Ishikawa (cell line): ENCODE results near the gene SSBP3.

ENCODE experiments used
- CEBPB ChIP-seq: IDR thresholded peaks from 2 replicates; pipeline ENCODE4 v1.6.1; 2012
- CREB1 ChIP-seq: IDR thresholded peaks from 2 replicates; pipeline ENCODE4 v1.6.1; 2012; ENCODE audit warnings: low read depth
- EGR1 ChIP-seq: IDR thresholded peaks from 2 replicates; pipeline ENCODE4 v1.6.1; 2012
- NFIC ChIP-seq: IDR thresholded peaks from 2 replicates; pipeline ENCODE4 v1.6.1; 2012
- RAD21 ChIP-seq: IDR thresholded peaks from 2 replicates; pipeline ENCODE4 v1.6.1; 2012; ENCODE audit warnings: low read depth
- TAF1 ChIP-seq: IDR thresholded peaks from 2 replicates; pipeline ENCODE4 v1.6.1; 2012; ENCODE audit warnings: low read depth, mild to moderate bottlenecking
- TEAD4 ChIP-seq: IDR thresholded peaks from 2 replicates; pipeline ENCODE4 v1.6.1; 2012
- ZBTB7A ChIP-seq: IDR thresholded peaks from 2 replicates; pipeline ENCODE4 v1.6.1; 2012; ENCODE audit warnings: low read depth
- TF ChIP-seq, protein P1 (sequence below): IDR thresholded peaks from 2 replicates; pipeline ENCODE4 v1.6.1; 2012
- TF ChIP-seq, protein P2 (sequence below): IDR thresholded peaks from 2 replicates; pipeline ENCODE4 v1.6.1; 2012; ENCODE audit warnings: low read depth, mild to moderate bottlenecking
- TF ChIP-seq, protein P3 (sequence below): IDR thresholded peaks from 2 replicates; pipeline ENCODE4 v1.6.1; 2012

DNA sequence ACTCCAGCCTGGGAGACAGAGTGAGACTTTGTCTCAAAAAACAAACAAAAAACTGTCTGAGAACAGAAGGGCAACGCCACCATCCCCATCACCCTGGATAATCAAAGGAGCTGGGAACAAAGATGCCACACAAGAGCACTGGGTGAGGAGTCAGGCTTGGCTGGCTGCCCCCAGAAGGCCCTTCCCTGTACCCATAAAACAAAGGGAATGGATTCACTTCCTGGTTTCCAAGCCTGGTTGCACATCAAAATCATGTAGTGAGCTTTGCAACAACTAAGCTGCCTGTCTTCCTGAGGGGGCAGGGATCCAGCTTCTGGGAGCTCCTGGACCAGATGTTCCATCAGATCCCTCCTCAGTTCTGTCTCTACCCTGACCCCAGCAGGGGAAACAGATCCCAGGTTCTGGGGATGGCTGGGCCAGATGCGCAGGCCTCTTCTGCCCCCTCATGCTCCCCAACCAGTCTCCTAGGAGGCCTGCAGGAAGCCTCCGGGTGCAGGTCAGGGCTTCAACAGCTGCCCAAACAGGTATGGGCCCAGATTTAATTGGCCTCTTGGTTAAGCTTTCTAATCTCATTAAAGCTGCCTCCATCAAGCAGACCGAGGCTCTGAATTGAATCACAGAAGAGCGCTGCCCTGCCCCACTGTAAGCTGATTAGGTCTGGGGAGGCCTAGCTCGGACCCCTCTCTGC is 108.5 kb downstream of the SSBP3 start:
- TF ChIP-seq TEAD4 (no peak), NFIC (no peak), TAF1 (no peak), ZBTB7A (no peak), CEBPB (no peak), RAD21 (no peak), EGR1 (no peak), CREB1 (no peak)
- TF ChIP-seq, protein P1, sequence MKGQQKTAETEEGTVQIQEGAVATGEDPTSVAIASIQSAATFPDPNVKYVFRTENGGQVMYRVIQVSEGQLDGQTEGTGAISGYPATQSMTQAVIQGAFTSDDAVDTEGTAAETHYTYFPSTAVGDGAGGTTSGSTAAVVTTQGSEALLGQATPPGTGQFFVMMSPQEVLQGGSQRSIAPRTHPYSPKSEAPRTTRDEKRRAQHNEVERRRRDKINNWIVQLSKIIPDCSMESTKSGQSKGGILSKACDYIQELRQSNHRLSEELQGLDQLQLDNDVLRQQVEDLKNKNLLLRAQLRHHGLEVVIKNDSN: no peak
- TF ChIP-seq, protein P2, sequence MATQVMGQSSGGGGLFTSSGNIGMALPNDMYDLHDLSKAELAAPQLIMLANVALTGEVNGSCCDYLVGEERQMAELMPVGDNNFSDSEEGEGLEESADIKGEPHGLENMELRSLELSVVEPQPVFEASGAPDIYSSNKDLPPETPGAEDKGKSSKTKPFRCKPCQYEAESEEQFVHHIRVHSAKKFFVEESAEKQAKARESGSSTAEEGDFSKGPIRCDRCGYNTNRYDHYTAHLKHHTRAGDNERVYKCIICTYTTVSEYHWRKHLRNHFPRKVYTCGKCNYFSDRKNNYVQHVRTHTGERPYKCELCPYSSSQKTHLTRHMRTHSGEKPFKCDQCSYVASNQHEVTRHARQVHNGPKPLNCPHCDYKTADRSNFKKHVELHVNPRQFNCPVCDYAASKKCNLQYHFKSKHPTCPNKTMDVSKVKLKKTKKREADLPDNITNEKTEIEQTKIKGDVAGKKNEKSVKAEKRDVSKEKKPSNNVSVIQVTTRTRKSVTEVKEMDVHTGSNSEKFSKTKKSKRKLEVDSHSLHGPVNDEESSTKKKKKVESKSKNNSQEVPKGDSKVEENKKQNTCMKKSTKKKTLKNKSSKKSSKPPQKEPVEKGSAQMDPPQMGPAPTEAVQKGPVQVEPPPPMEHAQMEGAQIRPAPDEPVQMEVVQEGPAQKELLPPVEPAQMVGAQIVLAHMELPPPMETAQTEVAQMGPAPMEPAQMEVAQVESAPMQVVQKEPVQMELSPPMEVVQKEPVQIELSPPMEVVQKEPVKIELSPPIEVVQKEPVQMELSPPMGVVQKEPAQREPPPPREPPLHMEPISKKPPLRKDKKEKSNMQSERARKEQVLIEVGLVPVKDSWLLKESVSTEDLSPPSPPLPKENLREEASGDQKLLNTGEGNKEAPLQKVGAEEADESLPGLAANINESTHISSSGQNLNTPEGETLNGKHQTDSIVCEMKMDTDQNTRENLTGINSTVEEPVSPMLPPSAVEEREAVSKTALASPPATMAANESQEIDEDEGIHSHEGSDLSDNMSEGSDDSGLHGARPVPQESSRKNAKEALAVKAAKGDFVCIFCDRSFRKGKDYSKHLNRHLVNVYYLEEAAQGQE: no peak
- TF ChIP-seq, protein P3, sequence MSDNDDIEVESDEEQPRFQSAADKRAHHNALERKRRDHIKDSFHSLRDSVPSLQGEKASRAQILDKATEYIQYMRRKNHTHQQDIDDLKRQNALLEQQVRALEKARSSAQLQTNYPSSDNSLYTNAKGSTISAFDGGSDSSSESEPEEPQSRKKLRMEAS: no peak
